OCI-LY1 (cell line): ENCODE results near the gene PMVK.

Experiments used
- H2AFZ ChIP-seq: fragments of 200-600 bp; sonication (generic), shearing (Covaris generic); 2 replicates; pipeline ENCODE4 v1.6.0; 2014; ENCODE audit warnings: antibody characterized with exemption, mild to moderate bottlenecking, low read length
- H3F3A ChIP-seq: fragments of 200-600 bp; sonication (generic), shearing (Covaris generic); 2 replicates; pipeline ENCODE4 v1.6.0; 2014; ENCODE audit warnings: mild to moderate bottlenecking, antibody characterized with exemption, low read length, moderate library complexity; ENCODE audit not compliant: insufficient read depth
- H3K27ac ChIP-seq: fragments of 200-600 bp; sonication (generic); 2 replicates; pipeline ENCODE4 v1.5.1; 2014; ENCODE audit warnings: low read length, mixed run types, mild to moderate bottlenecking, low read depth; ENCODE audit not compliant: poor library complexity, severe bottlenecking
- H3K27me3 ChIP-seq: fragments of 200-600 bp; sonication (generic); 2 replicates; pipeline ENCODE4 v1.6.0; 2014; ENCODE audit warnings: antibody characterized with exemption, mild to moderate bottlenecking, low read length, moderate library complexity; ENCODE audit not compliant: insufficient read depth
- H3K36me3 ChIP-seq: fragments of 200-600 bp; sonication (generic); 2 replicates; pipeline ENCODE4 v1.6.1; 2014; ENCODE audit warnings: mild to moderate bottlenecking, antibody characterized with exemption, low read length, moderate library complexity, mixed read lengths; ENCODE audit not compliant: insufficient read depth
- H3K4me1 ChIP-seq: fragments of 200-600 bp; sonication (generic); 2 replicates; pipeline ENCODE4 v1.5.1; 2014; ENCODE audit warnings: mild to moderate bottlenecking, low read length, moderate library complexity; ENCODE audit not compliant: insufficient read depth, severe bottlenecking
- H3K4me2 ChIP-seq: fragments of 200-600 bp; sonication (generic), shearing (Covaris generic); 2 replicates; pipeline ENCODE4 v1.6.1; 2014; ENCODE audit warnings: low read length
- H3K4me3 ChIP-seq: fragments of 200-600 bp; sonication (generic); 2 replicates; pipeline ENCODE4 v1.5.1; 2014; ENCODE audit warnings: low read length, low read depth, mild to moderate bottlenecking, mixed read lengths; ENCODE audit not compliant: poor library complexity, severe bottlenecking
- H3K79me2 ChIP-seq: fragments of 200-600 bp; shearing (Covaris generic); 2 replicates; pipeline ENCODE4 v1.6.1; 2016; ENCODE audit warnings: mixed run types, low read length, mixed read lengths; ENCODE audit not compliant: insufficient read depth
- H3K9ac ChIP-seq: fragments of 200-600 bp; sonication (generic), shearing (Covaris generic); 2 replicates; pipeline ENCODE4 v1.6.1; 2014; ENCODE audit warnings: mild to moderate bottlenecking, low read length, mixed read lengths
- H3K9me2 ChIP-seq: fragments of 200-600 bp; sonication (generic), shearing (Covaris generic); 2 replicates; pipeline ENCODE4 v1.6.1; 2014; ENCODE audit warnings: low read depth, mild to moderate bottlenecking, low read length, mixed read lengths
- H3K9me3 ChIP-seq: fragments of 200-600 bp; shearing (Covaris generic); 2 replicates; pipeline ENCODE4 v1.6.1; 2014; ENCODE audit warnings: low read length, mixed read lengths
- H4K20me1 ChIP-seq: fragments of 200-600 bp; sonication (generic), shearing (Covaris generic); 2 replicates; pipeline ENCODE4 v1.6.0; 2016; ENCODE audit warnings: mild to moderate bottlenecking, low read length; ENCODE audit not compliant: insufficient read depth
- EZH2 ChIP-seq: fragments of 200-600 bp; sonication (generic), shearing (Covaris generic); IDR thresholded peaks from 2 replicates; pipeline ENCODE4 v1.8.0; 2017; ENCODE audit warnings: borderline replicate concordance, mixed run types, mild to moderate bottlenecking, antibody characterized with exemption, low read length, moderate library complexity, mixed read lengths
- TF ChIP-seq, protein P1 (sequence below): fragments of 200-600 bp; sonication (generic), shearing (Covaris generic); IDR thresholded peaks from 2 replicates; pipeline ENCODE4 v1.5.1; 2017; ENCODE audit warnings: mild to moderate bottlenecking, antibody characterized with exemption, low read length, moderate library complexity, mixed read lengths

The PMVK gene

DNA sequence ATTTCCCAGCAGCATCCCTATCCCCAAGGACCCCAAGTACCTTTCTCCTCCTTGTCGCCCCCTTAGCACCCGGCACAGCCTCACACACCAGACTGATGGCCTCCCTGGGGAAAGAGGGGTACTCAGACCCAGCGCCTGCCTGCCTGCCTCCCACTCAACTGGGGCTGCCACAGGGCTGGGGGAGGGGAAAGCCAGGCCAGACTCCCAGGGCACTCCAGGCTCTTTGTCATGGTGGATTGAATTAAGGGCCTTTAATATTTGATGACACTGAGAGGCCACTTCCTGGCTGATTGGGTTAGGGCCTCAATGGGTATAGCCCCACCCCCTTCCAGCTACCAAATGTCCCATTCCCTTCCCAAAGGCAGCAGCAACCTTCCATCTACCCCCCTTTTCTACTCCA, 32.2 kb upstream of the PMVK start:
- peaks cover 36% of the 10 kb centered on the region for H3K4me1 ChIP-seq
- no peaks in the 10 kb centered on the region for H3K9me2 ChIP-seq
- H3K9ac ChIP-seq, result no peak overlapping the region
- H3K9me3 ChIP-seq, result no peaks in the 10 kb centered on the region
- TF ChIP-seq EZH2, result no peak
- TF ChIP-seq, protein P1, sequence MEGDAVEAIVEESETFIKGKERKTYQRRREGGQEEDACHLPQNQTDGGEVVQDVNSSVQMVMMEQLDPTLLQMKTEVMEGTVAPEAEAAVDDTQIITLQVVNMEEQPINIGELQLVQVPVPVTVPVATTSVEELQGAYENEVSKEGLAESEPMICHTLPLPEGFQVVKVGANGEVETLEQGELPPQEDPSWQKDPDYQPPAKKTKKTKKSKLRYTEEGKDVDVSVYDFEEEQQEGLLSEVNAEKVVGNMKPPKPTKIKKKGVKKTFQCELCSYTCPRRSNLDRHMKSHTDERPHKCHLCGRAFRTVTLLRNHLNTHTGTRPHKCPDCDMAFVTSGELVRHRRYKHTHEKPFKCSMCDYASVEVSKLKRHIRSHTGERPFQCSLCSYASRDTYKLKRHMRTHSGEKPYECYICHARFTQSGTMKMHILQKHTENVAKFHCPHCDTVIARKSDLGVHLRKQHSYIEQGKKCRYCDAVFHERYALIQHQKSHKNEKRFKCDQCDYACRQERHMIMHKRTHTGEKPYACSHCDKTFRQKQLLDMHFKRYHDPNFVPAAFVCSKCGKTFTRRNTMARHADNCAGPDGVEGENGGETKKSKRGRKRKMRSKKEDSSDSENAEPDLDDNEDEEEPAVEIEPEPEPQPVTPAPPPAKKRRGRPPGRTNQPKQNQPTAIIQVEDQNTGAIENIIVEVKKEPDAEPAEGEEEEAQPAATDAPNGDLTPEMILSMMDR, result no peak
- no peaks in the 10 kb centered on the region for H3F3A ChIP-seq
- no peaks in the 10 kb centered on the region for H3K79me2 ChIP-seq
- peaks cover 45% of the 10 kb centered on the region for H3K36me3 ChIP-seq
- H3K4me3 ChIP-seq, result no peak overlapping the region
- H4K20me1 ChIP-seq, result no peaks in the 10 kb centered on the region
- H2AFZ ChIP-seq, result no peak overlapping the region
- H3K4me2 ChIP-seq, result no peak overlapping the region
- H3K27ac ChIP-seq, result no peak overlapping the region
- H3K27me3 ChIP-seq, result no peaks in the 10 kb centered on the region

DNA sequence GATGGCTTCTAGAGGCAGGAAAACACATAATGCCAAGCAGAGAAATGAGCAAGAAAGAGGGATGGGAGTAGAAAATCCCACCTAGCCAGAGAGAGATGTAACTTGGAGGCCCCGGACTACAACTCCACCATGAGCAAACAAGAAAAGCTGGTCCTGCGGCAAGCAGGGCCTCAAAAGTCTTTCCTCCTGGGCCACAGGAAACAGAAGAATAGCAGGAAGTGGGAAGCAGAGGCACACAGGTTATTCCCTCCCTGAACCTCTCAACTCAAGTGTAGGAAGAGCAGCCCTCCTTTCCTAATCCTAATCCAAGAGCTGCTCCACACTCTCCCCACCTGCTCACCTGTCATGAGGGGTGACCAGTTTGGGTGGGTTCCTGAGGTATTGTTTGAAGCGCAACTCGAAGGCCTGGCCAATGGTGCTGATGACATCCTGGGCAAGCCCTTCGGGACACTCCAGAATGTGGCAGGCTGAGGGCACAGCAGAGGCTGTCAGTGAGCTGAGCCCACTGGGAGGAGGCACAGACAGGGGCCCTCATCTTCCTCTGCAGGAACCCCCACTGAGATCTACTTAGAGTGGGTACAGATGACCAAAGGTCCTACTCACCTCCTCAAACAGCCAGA, 30.9 kb upstream of the PMVK start:
- Histone ChIP-seq H3F3A (no peaks in the 10 kb centered on the region), H3K9me3 (no peaks in the 10 kb centered on the region), H4K20me1 (no peaks in the 10 kb centered on the region), H3K4me1 (peaks cover 37% of the 10 kb centered on the region), H3K9me2 (no peaks in the 10 kb centered on the region), H3K36me3 (peaks cover 53% of the 10 kb centered on the region), H2AFZ (no peak overlapping the region), H3K9ac (no peak overlapping the region), H3K27me3 (no peaks in the 10 kb centered on the region), H3K4me3 (no peak overlapping the region), H3K27ac (no peak overlapping the region), H3K4me2 (no peak overlapping the region), H3K79me2 (no peaks in the 10 kb centered on the region)
- TF ChIP-seq, protein P1, result no peak
- no peak for TF ChIP-seq EZH2

DNA sequence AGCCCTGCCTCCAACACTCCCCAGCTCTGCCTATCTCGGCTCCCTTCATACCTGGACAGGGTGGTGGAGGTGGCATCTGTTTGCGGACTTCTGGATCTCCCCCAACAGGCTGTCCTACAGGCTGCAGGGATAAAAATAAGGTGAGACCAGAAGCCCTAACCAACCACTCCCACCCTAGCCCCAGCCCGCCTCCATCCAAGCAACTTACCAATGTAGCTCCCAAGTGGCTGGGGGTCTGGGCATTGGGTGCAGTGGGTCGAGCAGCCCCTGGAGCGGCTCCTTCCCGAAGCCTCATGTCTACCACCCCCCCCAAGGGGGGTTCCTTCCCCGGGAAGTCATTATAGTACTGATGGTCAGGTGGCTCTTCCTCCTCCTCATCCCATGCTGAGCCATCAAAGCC, 29.6 kb upstream of the PMVK start:
- no peaks in the 10 kb centered on the region for H4K20me1 ChIP-seq
- TF ChIP-seq, protein P1, result no peak
- no peak for TF ChIP-seq EZH2
- H3F3A ChIP-seq, result no peaks in the 10 kb centered on the region
- peaks cover 31% of the 10 kb centered on the region for H3K4me1 ChIP-seq
- H3K9ac ChIP-seq, result no peak overlapping the region
- H3K9me2 ChIP-seq, result no peaks in the 10 kb centered on the region
- H3K27me3 ChIP-seq, result no peaks in the 10 kb centered on the region
- H3K9me3 ChIP-seq, result no peaks in the 10 kb centered on the region
- H3K79me2 ChIP-seq, result peaks cover under 1% of the 10 kb centered on the region; the same call in 1 of the 2 replicates
- H3K4me2 ChIP-seq, result no peak overlapping the region
- no peak overlapping the region for H3K27ac ChIP-seq
- H3K4me3 ChIP-seq, result no peak overlapping the region
- H3K36me3 ChIP-seq, result peaks cover 53% of the 10 kb centered on the region
- no peak overlapping the region for H2AFZ ChIP-seq
